Retina (tissue), 1 donor: Measurements from ENCODE around the gene PIK3AP1.
"Not testable (repeated sequence)": the region's sequence is repeated elsewhere in the genome, so short reads cannot be mapped to it uniquely, and the experiment has no call there.

Experiments
- DNase-seq: peaks from one replicate; pipeline ENCODE4 v3.0.0-alpha.2; 2016

PIK3AP1 gene

DNA sequence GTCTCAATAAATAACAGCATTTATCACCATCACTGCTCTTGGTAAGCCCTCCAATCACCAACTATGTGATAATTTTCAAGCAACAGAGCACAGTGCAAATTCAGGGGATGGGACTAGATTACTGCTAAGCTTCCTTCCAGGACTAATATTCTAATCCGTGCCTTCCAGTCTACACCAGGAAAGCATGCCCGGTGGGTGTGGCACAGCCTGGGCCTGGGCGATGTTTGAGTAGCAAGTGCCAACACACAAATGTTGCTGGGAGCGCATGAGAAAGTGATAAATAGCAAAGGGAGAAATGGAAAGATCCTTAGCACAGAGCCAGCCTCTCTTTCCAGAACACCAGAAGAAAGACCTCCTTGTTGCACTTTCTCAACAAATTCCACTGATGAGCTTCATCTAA, 120.0 kb downstream of the PIK3AP1 start:
- DNase-seq = no peak

DNA sequence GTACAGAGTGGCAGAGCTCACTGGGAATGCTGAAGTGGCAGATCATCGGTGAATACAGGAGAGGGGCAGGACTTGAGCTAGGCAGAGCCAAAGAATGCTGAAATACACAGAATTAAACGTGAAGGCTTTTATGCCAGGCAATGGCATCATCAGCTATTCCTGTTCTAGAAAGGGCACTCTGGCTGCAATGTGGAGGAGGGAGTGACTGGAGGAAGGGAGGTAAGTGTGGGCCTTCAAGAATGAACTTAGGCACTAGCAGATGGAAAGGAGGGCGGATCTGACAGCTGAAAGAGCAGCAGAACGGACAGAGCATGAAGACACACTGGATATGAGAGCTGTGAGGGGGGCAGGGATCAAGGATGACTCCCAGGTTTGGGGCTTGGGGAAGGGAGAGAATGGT, 121.5 kb downstream of the PIK3AP1 start:
- no peak for DNase-seq

GRCh38 chr10:96596422-96597407, 123.6 kb downstream of the PIK3AP1 start:
- DNase-seq = no peak

- DNase-seq = no peak
Observed at GRCh38 chr10:96595741-96596140, 124.6 kb downstream of the PIK3AP1 start.

- no peak for DNase-seq
Observed at GRCh38 chr10:96591946-96592345, 128.4 kb downstream of the PIK3AP1 start.

- no peak for DNase-seq
Observed at GRCh38 chr10:96588616-96589419, 131.5 kb downstream of the PIK3AP1 start.

GRCh38 chr10:96588060-96588554, 132.2 kb downstream of the PIK3AP1 start:
- DNase-seq = no peak

- peak; percentile 84 for DNase-seq
Observed at GRCh38 chr10:96587264-96588059, 132.9 kb downstream of the PIK3AP1 start.

DNA sequence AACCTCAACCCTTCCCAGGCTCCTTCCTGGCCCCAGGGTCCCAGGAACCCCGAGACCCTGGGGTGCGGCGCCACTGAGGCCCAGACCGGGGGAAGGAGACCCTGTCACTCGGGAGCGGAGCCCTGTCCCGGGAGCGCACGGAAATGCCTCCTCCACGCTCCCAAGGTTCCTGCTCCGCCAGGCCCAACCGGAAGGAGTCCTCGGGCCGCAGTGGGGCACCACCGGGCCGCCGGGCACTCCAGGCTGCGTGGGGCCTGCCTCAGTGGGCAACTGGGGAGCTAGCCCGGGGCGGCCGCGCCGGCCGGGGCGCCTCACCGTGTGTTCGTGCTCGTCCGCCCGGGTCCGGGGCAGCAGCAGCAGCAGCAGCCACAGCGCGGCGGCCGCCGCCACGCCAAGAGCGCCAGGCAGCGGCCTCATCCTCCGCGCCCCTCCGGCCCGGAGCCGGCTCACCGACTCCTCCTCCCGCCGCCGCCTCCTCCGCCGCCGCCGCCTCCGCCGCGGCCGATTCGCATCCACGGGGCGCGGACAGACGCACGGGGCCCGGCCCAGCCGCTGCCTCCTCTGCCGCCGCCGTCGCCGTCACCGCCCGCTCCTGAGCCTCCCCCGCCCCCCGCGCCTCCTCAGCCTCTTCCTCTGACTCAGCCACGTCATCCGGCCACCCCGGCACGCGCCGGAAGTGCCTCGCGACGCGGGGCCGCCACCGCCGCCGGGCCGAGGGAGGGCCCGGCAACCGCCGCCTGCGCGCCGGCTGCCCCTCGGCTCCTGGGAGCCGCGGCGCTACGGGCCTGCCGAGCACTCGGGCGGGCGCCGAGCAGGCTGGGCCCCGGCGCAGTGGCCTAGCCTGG, 133.7 kb downstream of the PIK3AP1 start, which contains the start of gene TM9SF3:
Gene TM9SF3, minus strand, starts transcription at position 594 of the 845 bp plus-strand sequence. Its CDS starts 177 bp downstream, at position 417.
- peak; percentile 88 for DNase-seq

DNA sequence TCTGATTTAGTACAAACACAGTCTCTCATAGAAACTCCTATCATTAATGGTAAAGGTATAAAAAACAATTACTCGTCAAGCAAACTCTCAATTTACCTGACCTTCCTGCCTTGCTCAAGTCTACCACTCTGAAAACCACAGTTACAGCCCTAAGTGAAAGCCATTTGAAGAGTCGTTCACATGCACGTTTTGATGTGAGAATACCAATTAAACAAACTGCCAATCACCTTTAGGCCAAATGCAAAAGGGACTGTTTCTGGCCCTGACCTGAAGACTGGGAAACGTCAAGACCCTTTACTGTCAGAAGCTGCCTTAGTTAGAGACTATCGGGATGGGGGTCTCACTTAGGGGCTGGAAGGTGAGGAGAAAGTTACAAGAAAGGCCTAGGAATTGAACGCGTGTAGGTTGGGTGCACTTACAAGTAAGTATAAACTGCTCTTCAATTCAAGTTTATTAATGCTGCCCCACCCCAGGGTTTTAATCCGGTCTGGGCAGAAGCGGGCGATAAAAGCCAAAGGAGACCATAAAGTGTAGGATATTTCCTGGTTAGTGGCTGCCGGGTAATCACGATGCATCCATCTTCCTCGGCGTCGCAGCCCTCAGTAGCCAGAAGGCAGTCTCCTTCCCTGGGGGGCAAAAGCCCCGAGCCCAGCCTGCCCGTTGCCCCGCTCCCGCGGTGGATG, 134.4 kb downstream of the PIK3AP1 start:
- no peak for DNase-seq

- no peak for DNase-seq
Observed at GRCh38 chr10:96584474-96584873, 135.8 kb downstream of the PIK3AP1 start.

DNA sequence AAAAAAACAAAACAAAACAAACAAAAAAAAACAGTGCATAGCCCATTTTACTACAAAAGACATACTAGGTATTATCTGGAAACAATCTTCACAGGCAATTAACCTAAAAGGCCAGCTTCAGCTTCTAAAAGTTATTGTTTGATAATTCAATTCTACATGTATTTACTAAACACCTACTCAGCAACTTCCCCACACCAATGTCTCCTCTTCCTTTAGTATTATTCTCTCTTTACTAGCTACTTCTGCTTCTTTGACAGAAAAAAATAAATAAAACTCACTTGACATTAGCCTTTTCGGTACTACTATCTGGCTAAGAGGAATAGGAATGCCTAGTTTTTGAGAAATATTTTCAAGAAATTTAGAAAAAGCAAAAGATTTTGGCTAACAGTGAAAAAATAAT, 136.3 kb downstream of the PIK3AP1 start:
- DNase-seq = no peak

DNA sequence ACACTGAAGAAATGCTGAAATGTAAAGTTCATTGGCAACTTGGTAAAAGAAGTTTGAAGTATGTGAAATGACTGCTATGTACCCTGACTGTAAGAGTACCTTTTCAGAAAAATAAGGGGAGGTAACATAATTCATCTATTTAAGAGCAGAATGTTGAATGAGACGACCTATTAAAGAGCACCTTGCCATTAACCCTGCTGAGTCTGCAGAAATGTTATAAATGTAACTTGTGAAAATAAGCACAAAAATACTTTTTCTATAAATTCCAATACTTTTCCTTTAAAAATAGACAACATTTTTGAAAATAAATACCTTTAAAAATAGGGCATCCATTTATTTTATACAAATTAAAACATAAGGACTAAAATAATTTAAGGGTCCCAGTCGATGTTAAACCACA, 141.2 kb downstream of the PIK3AP1 start:
- DNase-seq = no peak

GRCh38 chr10:96578633-96579032, 141.7 kb downstream of the PIK3AP1 start:
- no peak for DNase-seq

DNA sequence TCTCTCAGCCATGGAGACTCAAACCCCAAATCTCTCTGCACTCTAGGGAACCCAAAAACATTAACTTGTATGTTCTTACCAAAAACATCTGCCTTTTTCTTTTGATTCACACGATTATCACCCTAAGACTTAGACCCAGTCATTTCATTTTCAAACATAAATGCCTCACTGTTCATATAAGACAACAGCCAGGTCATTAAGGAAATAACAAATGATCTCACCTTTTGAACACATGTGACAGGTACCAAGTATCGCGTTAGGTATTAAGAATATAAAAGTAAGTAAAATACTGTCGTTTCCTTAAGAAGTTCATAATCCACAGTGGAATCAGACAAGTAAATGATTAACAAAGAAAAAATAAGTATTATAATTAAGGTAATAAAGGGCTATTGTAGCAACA, 142.3 kb downstream of the PIK3AP1 start:
- no peak for DNase-seq

- DNase-seq = no peak
Observed at GRCh38 chr10:96577069-96577468, 143.2 kb downstream of the PIK3AP1 start.

- no peak for DNase-seq
Observed at GRCh38 chr10:96576277-96576980, 143.9 kb downstream of the PIK3AP1 start.

GRCh38 chr10:96574564-96574963, 145.8 kb downstream of the PIK3AP1 start:
- not testable (repeated sequence) for DNase-seq

DNA sequence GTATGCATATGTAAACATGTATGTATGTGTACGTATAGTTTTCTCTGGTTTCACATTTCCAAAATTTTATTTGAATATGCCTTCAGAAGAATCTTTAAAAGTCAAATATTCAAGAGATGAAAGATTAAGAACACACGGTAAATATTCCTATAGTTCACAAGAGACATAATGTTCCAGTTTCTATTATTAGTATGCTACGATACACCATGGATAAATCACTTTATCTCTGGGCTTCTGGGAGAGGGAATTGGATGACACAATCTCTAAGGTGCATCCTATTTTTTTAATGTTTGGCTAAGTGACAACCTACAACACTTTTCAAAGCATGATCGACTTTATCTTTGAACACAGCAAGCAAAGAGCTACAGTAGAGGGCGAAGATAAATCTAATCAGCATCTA, 147.3 kb downstream of the PIK3AP1 start:
- DNase-seq = no peak
